Suprapubic skin (tissue), 4 donors: ENCODE results near the gene SNRK.

ENCODE experiments used
- POLR2A ChIP-seq, 2 donors: fragments of 450-650 bp; IDR thresholded peaks; one replicate each; pipeline ENCODE4 v1.6.1; 2017; ENCODE audit warnings: antibody characterized with exemption in 2 of 2, mild to moderate bottlenecking in 2 of 2, moderate library complexity in 2 of 2
- POLR2AphosphoS5 ChIP-seq, 3 donors: sonication (generic); formaldehyde crosslinking; IDR thresholded peaks; one replicate each; pipeline ENCODE4 v1.6.1; 2017; ENCODE audit warnings: antibody characterized with exemption in 3 of 3
- TF ChIP-seq, protein P1 (sequence below), 2 donors: fragments of 200-600 bp in 1 of 2; fragments of 450-650 bp in 1 of 2; sonication (generic) in 1 of 2; IDR thresholded peaks; one replicate each; pipeline ENCODE4 v1.5.1; 2016 to 2019; ENCODE audit warnings: antibody characterized with exemption in 2 of 2, mild to moderate bottlenecking in 1 of 2, moderate library complexity in 1 of 2

DNA sequence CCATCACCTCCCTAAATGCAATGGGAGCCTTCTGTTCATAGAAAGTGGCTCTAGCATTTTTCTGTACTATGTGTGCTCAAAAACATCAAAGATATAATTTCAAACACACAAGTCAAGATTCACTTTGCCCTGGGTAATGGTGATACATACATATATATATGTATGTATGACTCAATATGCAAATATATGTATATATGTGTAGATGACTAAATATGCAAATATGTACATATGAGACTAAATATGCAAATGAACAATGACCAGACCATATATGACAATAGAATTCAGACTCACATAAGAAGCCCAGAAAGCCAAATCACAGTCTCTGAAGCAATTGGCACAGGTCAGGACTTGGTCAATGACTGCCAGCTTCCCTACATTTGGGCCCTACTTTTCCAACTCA, 36.9 kb upstream of the SNRK start:
- TF ChIP-seq, protein P1, sequence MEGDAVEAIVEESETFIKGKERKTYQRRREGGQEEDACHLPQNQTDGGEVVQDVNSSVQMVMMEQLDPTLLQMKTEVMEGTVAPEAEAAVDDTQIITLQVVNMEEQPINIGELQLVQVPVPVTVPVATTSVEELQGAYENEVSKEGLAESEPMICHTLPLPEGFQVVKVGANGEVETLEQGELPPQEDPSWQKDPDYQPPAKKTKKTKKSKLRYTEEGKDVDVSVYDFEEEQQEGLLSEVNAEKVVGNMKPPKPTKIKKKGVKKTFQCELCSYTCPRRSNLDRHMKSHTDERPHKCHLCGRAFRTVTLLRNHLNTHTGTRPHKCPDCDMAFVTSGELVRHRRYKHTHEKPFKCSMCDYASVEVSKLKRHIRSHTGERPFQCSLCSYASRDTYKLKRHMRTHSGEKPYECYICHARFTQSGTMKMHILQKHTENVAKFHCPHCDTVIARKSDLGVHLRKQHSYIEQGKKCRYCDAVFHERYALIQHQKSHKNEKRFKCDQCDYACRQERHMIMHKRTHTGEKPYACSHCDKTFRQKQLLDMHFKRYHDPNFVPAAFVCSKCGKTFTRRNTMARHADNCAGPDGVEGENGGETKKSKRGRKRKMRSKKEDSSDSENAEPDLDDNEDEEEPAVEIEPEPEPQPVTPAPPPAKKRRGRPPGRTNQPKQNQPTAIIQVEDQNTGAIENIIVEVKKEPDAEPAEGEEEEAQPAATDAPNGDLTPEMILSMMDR (IDR thresholded peaks at IDR 0.05) = no peak
- no peak for TF ChIP-seq POLR2AphosphoS5 (IDR thresholded peaks at IDR 0.05)
- no peak for TF ChIP-seq POLR2A (IDR thresholded peaks at IDR 0.05)
